SK-N-MC (cell line): ENCODE results near the gene AIP.

Experiments used
- EZH2 ChIP-seq: fragments of 200-600 bp; sonication (generic); IDR thresholded peaks from one replicate; pipeline ENCODE4 v1.6.1; 2017; ENCODE audit warnings: antibody characterized with exemption
- POLR2AphosphoS5 ChIP-seq: IDR thresholded peaks from 2 replicates; pipeline ENCODE4 v1.6.1; 2012; ENCODE audit warnings: mild to moderate bottlenecking, low read depth, low read length, borderline replicate concordance

DNA sequence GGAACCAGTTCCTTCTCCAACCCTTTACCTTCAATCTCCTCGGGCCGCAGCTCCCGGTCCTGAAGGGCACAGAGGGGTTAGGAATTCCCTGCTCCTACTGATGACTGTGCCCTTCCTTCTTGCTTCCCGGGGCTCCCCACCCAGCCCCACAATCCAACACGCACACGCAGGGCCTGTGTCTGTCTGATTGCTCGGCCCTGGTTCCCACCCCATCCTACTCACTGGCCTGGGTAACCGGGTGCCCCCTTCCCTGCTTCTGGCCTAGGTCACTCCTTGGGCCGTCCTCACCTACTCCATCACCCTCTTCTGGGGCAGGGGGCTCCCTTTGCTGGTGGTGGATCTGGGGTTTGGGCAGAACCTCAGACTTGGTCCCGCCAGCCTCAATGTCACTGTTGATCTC lies 39.1 kb downstream of the AIP start:
- TF ChIP-seq POLR2AphosphoS5 (no peak), EZH2 (no peak)
